CD14-positive monocyte (primary cell): ENCODE data around the gene GNAZ. TPM values are rescaled to one million over a fixed set of nuclear protein-coding genes. Genes with fewer than 3 reads are reported as not detected.

Source experiments
- DNase-seq, 3 donors: peaks; one replicate each; pipeline ENCODE4 v3.0.0-alpha.2; 2011 to 2022
- H2AFZ ChIP-seq: 2 replicates; pipeline ENCODE4 v1.6.0; 2012; ENCODE audit warnings: mild to moderate bottlenecking, low read depth, low read length, inconsistent platforms; ENCODE audit not compliant: insufficient read depth, poor library complexity, severe bottlenecking
- H3K27ac ChIP-seq, 2 donors: 1 replicate in 1 of 2; 2 replicates in 1 of 2; pipeline ENCODE4 v1.5.1; 2012 to 2013; ENCODE audit warnings: low read length in 2 of 2, control low read depth in 1 of 2, inconsistent platforms in 1 of 2, low read depth in 1 of 2, mild to moderate bottlenecking in 1 of 2
- H3K27me3 ChIP-seq, 2 donors: one replicate each; pipeline versions ENCODE4 v1.6.0 to v1.6.1; 2011 to 2013; ENCODE audit warnings: low read length in 2 of 2; ENCODE audit not compliant: control insufficient read depth in 2 of 2, insufficient read depth in 2 of 2
- H3K36me3 ChIP-seq, 2 donors: replicated peaks in 1 of 2; 1 replicate in 1 of 2; 2 replicates in 1 of 2; pipeline versions ENCODE4 v1.5.1 to v1.6.1; 2012 to 2013; ENCODE audit warnings: low read length in 2 of 2, control low read depth in 1 of 2, inconsistent platforms in 1 of 2, mild to moderate bottlenecking in 1 of 2; ENCODE audit not compliant: insufficient read depth in 2 of 2, control insufficient read depth in 1 of 2
- H3K4me1 ChIP-seq, 2 donors: 1 replicate in 1 of 2; 2 replicates in 1 of 2; pipeline versions ENCODE4 v1.5.1 to v1.6.1; 2012 to 2013; ENCODE audit warnings: low read length in 2 of 2, control low read depth in 1 of 2, inconsistent platforms in 1 of 2, mild to moderate bottlenecking in 1 of 2, moderate library complexity in 1 of 2; ENCODE audit not compliant: insufficient read depth in 2 of 2, control insufficient read depth in 1 of 2
- H3K4me2 ChIP-seq: replicated peaks from 2 replicates; pipeline ENCODE3; 2012; ENCODE audit warnings: low read length, moderate library complexity, mild to moderate bottlenecking; ENCODE audit not compliant: poor library complexity, severe bottlenecking; ENCODE audit errors: extremely low read depth
- H3K4me3 ChIP-seq, 3 experiments: fragments of 200-600 bp in 1 of 3; sonication (generic) in 1 of 3; replicated peaks in 1 of 3; 1 replicate in 2 of 3; 2 replicates in 1 of 3; pipeline ENCODE4 v1.5.1; 2011 to 2013; ENCODE audit warnings: low read length in 3 of 3, mild to moderate bottlenecking in 3 of 3, control low read depth in 2 of 3, low read depth in 2 of 3, inconsistent platforms in 1 of 3, moderate library complexity in 1 of 3
- H3K79me2 ChIP-seq: 2 replicates; pipeline ENCODE4 v1.6.0; 2012; ENCODE audit warnings: mild to moderate bottlenecking, control low read depth, inconsistent platforms, low read length, moderate library complexity; ENCODE audit not compliant: insufficient read depth
- H3K9ac ChIP-seq: 2 replicates; pipeline ENCODE4 v1.6.0; 2017; ENCODE audit warnings: low read length, mild to moderate bottlenecking; ENCODE audit not compliant: insufficient read depth, poor library complexity, severe bottlenecking
- H3K9me3 ChIP-seq, 2 donors: replicated peaks in 1 of 2; 1 replicate in 1 of 2; 2 replicates in 1 of 2; pipeline versions ENCODE4 v1.5.1 to v1.6.1; 2012 to 2013; ENCODE audit warnings: low read length in 2 of 2, control low read depth in 1 of 2; ENCODE audit not compliant: control insufficient read depth in 1 of 2, insufficient read depth in 1 of 2
- H4K20me1 ChIP-seq: 2 replicates; pipeline ENCODE4 v1.6.0; 2012; ENCODE audit warnings: mild to moderate bottlenecking, low read length, control low read depth, moderate library complexity; ENCODE audit not compliant: insufficient read depth
- H3K27ac Mint-ChIP-seq, 7 donors: one replicate each; pipeline ENCODE4 v1.8.0; 2020; ENCODE audit warnings: mild to moderate bottlenecking in 7 of 7, mixed read lengths in 7 of 7, moderate library complexity in 6 of 7, inconsistent platforms in 2 of 7
- H3K27me3 Mint-ChIP-seq, 3 donors: one replicate each; pipeline ENCODE4 v1.8.0; 2021 to 2022; ENCODE audit warnings: low read depth in 3 of 3, mild to moderate bottlenecking in 3 of 3, mixed read lengths in 3 of 3, moderate library complexity in 3 of 3, inconsistent platforms in 1 of 3
- H3K36me3 Mint-ChIP-seq, 2 donors: one replicate each; pipeline ENCODE4 v1.8.0; 2020; ENCODE audit warnings: mixed read lengths in 2 of 2, inconsistent platforms in 1 of 2, mild to moderate bottlenecking in 1 of 2
- H3K4me1 Mint-ChIP-seq: one replicate; pipeline ENCODE4 v1.8.0; 2020; ENCODE audit warnings: mild to moderate bottlenecking, mixed read lengths
- H3K4me3 Mint-ChIP-seq, 2 donors: one replicate each; pipeline ENCODE4 v1.8.0; 2020; ENCODE audit warnings: mild to moderate bottlenecking in 2 of 2, mixed read lengths in 2 of 2, moderate library complexity in 1 of 2
- H3K9me3 Mint-ChIP-seq, 7 donors: one replicate each; pipeline ENCODE4 v1.8.0; 2020 to 2022; ENCODE audit warnings: mixed read lengths in 7 of 7, mild to moderate bottlenecking in 6 of 7, moderate library complexity in 6 of 7, inconsistent platforms in 2 of 7
- CTCF ChIP-seq: fragments of 200-600 bp; IDR thresholded peaks from one replicate; pipeline ENCODE4 v1.8.0; 2022; ENCODE audit warnings: antibody characterized with exemption, mild to moderate bottlenecking
- WGBS: methylation state at CpG from one replicate; pipeline ENCODE4 v1.1.5; 2013; ENCODE audit warnings: missing lambda C conversion rate; ENCODE audit not compliant: insufficient coverage; 5-methylcytosine and 5-hydroxymethylcytosine counted together
- intact Hi-C, 2 donors: fragments of 100-400 bp; cut with micrococcal nuclease; formaldehyde crosslinking; loops; one replicate each; pipeline versions ENCODE4 v1.15.0 to v1.15.1; 2023
- polyA plus RNA-seq, 3 donors: library from polyadenylated mRNA; depleted of rRNA in 1 of 3; unstranded in 2 of 3; stranded (reverse) in 1 of 3; fragments of 300-500 nt in 2 of 3; fragments of >200 nt in 1 of 3; fragmentation: Illumina TruSeq in 2 of 3; gene quantifications; 1 replicate in 2 of 3; 2 replicates in 1 of 3; pipeline ENCODE4 v1.2.3, GENCODE V29; 2012 to 2021

GNAZ gene
- polyA plus RNA-seq, 3 donors, result 0.04 to 0.05 TPM; not detected in 1

DNA sequence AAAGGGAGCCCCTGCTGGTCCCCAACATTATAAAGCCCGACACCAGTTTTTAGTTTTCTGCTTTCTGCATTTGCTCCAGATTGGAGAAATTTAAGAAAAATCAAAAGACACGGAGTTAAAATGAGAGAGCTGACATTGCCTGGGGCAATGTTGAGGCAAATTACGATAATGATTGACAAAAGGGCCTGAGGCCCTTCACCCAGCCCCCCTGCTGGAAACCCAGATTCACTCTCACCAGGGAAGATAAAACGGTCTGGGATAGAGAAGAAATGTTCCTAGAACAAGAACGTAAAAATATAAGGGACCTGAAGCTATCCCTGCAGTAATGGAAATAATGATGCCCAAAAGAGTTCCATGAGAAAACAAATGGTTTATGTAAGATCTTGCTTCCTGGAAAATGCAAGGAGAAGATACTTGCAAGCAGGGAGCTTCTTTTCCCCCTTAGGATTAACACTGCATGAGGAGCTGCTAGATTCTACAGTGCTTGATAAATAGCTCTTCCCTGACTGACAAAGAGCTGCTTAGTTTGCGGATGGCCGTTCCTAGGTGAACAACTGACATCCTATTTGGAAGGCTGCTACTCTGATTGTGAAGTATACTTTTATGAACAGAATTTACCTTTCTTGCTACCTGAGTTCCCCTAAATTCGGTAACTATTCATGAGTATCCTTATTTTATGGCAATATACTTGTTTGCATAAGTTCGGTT is 40.6 kb upstream of the GNAZ start:
- Mint-ChIP-seq H3K27ac (peak overlapping the region in 1 of 7 donors; percentile 46), H3K27me3 (peaks cover 2 to 8% (median 4%) of the 10 kb centered on the region in 3 donors), H3K4me3 (no peak overlapping the region), H3K9me3 (peaks cover 0 to 3% (median 0%) of the 10 kb centered on the region in 7 donors), H3K4me1 (peaks cover 5% of the 10 kb centered on the region), H3K36me3 (no peaks in the 10 kb centered on the region)
- Histone ChIP-seq H3K4me3 (no peak overlapping the region), H3K27me3 (no peaks in the 10 kb centered on the region), H3K4me1 (no peaks in the 10 kb centered on the region), H4K20me1 (no peaks in the 10 kb centered on the region), H3K79me2 (no peaks in the 10 kb centered on the region), H3K27ac (no peak overlapping the region), H2AFZ (no peak overlapping the region), H3K36me3 (no peaks in the 10 kb centered on the region), H3K9ac (no peak overlapping the region), H3K9me3 (no peaks in the 10 kb centered on the region), H3K4me2 (no peak overlapping the region)
- intact Hi-C loops, result no loop called here
- 95% methylated on average over 3 of the region's 9 CpGs for WGBS
- no peak for DNase-seq
- TF ChIP-seq CTCF, result no peak

DNA sequence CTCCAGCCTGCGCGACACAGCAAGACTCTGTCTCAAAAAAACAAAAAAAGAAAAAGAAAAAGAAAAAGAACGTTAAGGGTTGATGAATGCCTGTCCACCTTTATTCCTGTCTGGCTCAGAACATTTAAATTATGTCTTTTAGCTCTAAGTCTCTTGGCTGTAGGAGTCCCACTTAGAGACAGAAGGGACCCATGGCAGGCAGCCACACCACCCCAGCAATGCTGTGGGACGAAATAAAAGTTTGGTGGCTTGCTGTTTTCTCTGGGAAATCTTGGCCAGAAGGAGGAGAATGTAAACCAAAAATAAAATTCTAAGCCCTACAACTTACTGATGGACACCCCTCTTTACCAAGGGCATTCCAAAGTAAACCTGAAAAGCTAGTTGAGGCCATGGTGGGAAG is 38.9 kb upstream of the GNAZ start:
- no peaks in the 10 kb centered on the region for H3K79me2 ChIP-seq

More for the DNA sequence above, 38.9 kb upstream of the GNAZ start:
- H3K36me3 Mint-ChIP-seq, result no peaks in the 10 kb centered on the region
- H3K4me3 ChIP-seq, result no peak overlapping the region
- intact Hi-C loops, result no loop called here
- no peaks in the 10 kb centered on the region for H3K27me3 ChIP-seq
- no peak for DNase-seq
- H3K4me1 ChIP-seq, result no peaks in the 10 kb centered on the region
- no peak for TF ChIP-seq CTCF
- WGBS, result no CpG with 5 or more reads among the region's 4 CpGs
- H3K9me3 Mint-ChIP-seq, result peaks cover 0 to 3% (median 0%) of the 10 kb centered on the region in 7 donors
- H3K27ac Mint-ChIP-seq, result no peak overlapping the region
- H3K36me3 ChIP-seq, result no peaks in the 10 kb centered on the region
- peaks cover 6% of the 10 kb centered on the region for H3K4me1 Mint-ChIP-seq
- no peak overlapping the region for H3K4me3 Mint-ChIP-seq
- H3K9ac ChIP-seq, result no peak overlapping the region
- no peaks in the 10 kb centered on the region for H3K9me3 ChIP-seq
- no peaks in the 10 kb centered on the region for H4K20me1 ChIP-seq
- H3K4me2 ChIP-seq, result no peak overlapping the region
- H3K27me3 Mint-ChIP-seq, result peaks cover 2 to 7% (median 4%) of the 10 kb centered on the region in 3 donors
- H3K27ac ChIP-seq, result no peak overlapping the region
- H2AFZ ChIP-seq, result no peak overlapping the region
